ENCODE measurements around the gene AK3. TPM values are rescaled to one million over a fixed set of nuclear protein-coding genes. Genes with fewer than 3 reads are reported as not detected.

AK3 gene
- total and polyA plus RNA-seq, 2 donors (not counting 1 experiment from before 2014, with no cell fraction given): 66.3 to 90.3 TPM

- Histone ChIP-seq H3K4me2 (ENCODE audit: extremely low read depth, insufficient read depth, low read length) (peak overlapping the region; percentile 83), H3K9ac (ENCODE audit: insufficient read depth, low read length) (peak overlapping the region; percentile 82), H3K9me3 (ENCODE audit: control insufficient read depth, insufficient read depth, low read depth, low read length) (no peaks in the 10 kb centered on the region), H2AFZ (ENCODE audit: low read length) (peak overlapping the region; percentile 82), H3K79me2 (ENCODE audit: control insufficient read depth, insufficient read depth, low read length) (peaks cover 42% of the 10 kb centered on the region), H3K36me3 (ENCODE audit: control insufficient read depth, insufficient read depth, low read length) (no peaks in the 10 kb centered on the region), H4K20me1 (ENCODE audit: control insufficient read depth, extremely low read depth, insufficient read depth, low read length) (no peaks in the 10 kb centered on the region), H3K27me3 (ENCODE audit: control insufficient read depth, insufficient read depth, low read length) (no peaks in the 10 kb centered on the region), H3K27ac (ENCODE audit: insufficient read depth, low read length) (peak overlapping the region; percentile 90), H3K4me3 (replicated peaks in 1 of 4; ENCODE audit: control extremely low read depth in 1 of 4, insufficient read depth in 1 of 4, low read depth in 3 of 4, low read length in 4 of 4) (peak overlapping the region; percentile 73 to 95 (median 92)), H3K4me1 (ENCODE audit: control insufficient read depth, extremely low read depth, insufficient read depth, low read length) (no peaks in the 10 kb centered on the region)
- TF ChIP-seq CTCF (conservative IDR thresholded peaks at IDR 0.05 in 1 of 2, IDR thresholded peaks at IDR 0.05 in 1 of 2; ENCODE audit: low read depth in 1 of 2, low read length in 2 of 2) (peak in 1 of 2 donors; percentile 4), EZH2 (IDR thresholded peaks at IDR 0.05; ENCODE audit: low read length, missing control alignments) (no peak)
- DNase-seq (ENCODE audit: low read depth in 2 of 2): peak; percentile 23 to 32
These were observed 1.2 kb downstream of the AK3 start for GRCh38 chr9:4739587-4740387.

GRCh38 chr9:4738866-4739586 lies 2.0 kb downstream of the AK3 start:
- H3K4me2 ChIP-seq (ENCODE audit: extremely low read depth, insufficient read depth, low read length): peak overlapping the region; percentile 83
- no peak overlapping the region for H3K27ac ChIP-seq (ENCODE audit: insufficient read depth, low read length)
- no peaks in the 10 kb centered on the region for H4K20me1 ChIP-seq (ENCODE audit: control insufficient read depth, extremely low read depth, insufficient read depth, low read length)
- H3K9ac ChIP-seq (ENCODE audit: insufficient read depth, low read length): no peak overlapping the region
- H3K36me3 ChIP-seq (ENCODE audit: control insufficient read depth, insufficient read depth, low read length): no peaks in the 10 kb centered on the region
- no peak overlapping the region for H2AFZ ChIP-seq (ENCODE audit: low read length)
- TF ChIP-seq EZH2 (IDR thresholded peaks at IDR 0.05; ENCODE audit: low read length, missing control alignments) (no peak), CTCF (conservative IDR thresholded peaks at IDR 0.05 in 1 of 2, IDR thresholded peaks at IDR 0.05 in 1 of 2; ENCODE audit: low read depth in 1 of 2, low read length in 2 of 2) (no peak)
- no peaks in the 10 kb centered on the region for H3K4me1 ChIP-seq (ENCODE audit: control insufficient read depth, extremely low read depth, insufficient read depth, low read length)
- no peaks in the 10 kb centered on the region for H3K27me3 ChIP-seq (ENCODE audit: control insufficient read depth, insufficient read depth, low read length)
- H3K4me3 ChIP-seq (replicated peaks in 1 of 4; ENCODE audit: control extremely low read depth in 1 of 4, insufficient read depth in 1 of 4, low read depth in 3 of 4, low read length in 4 of 4): peak overlapping the region; percentile 73 to 95 (median 92)
- peaks cover 47% of the 10 kb centered on the region for H3K79me2 ChIP-seq (ENCODE audit: control insufficient read depth, insufficient read depth, low read length)
- H3K9me3 ChIP-seq (ENCODE audit: control insufficient read depth, insufficient read depth, low read depth, low read length): no peaks in the 10 kb centered on the region
- no peak for DNase-seq (ENCODE audit: low read depth in 2 of 2)

GRCh38 chr9:4734150-4734549 lies 6.9 kb downstream of the AK3 start:
- H3K9ac ChIP-seq (ENCODE audit: insufficient read depth, low read length): no peak overlapping the region
- H3K4me3 ChIP-seq (replicated peaks in 1 of 4; ENCODE audit: control extremely low read depth in 1 of 4, insufficient read depth in 1 of 4, low read depth in 3 of 4, low read length in 4 of 4): no peak overlapping the region
- H3K36me3 ChIP-seq (ENCODE audit: control insufficient read depth, insufficient read depth, low read length): no peaks in the 10 kb centered on the region
- no peak overlapping the region for H3K27ac ChIP-seq (ENCODE audit: insufficient read depth, low read length)
- H3K4me1 ChIP-seq (ENCODE audit: control insufficient read depth, extremely low read depth, insufficient read depth, low read length): no peaks in the 10 kb centered on the region
- peaks cover 42% of the 10 kb centered on the region for H3K79me2 ChIP-seq (ENCODE audit: control insufficient read depth, insufficient read depth, low read length)
- H2AFZ ChIP-seq (ENCODE audit: low read length): no peak overlapping the region
- no peaks in the 10 kb centered on the region for H3K9me3 ChIP-seq (ENCODE audit: control insufficient read depth, insufficient read depth, low read depth, low read length)
- no peak overlapping the region for H3K4me2 ChIP-seq (ENCODE audit: extremely low read depth, insufficient read depth, low read length)
- no peaks in the 10 kb centered on the region for H4K20me1 ChIP-seq (ENCODE audit: control insufficient read depth, extremely low read depth, insufficient read depth, low read length)
- no peak for DNase-seq (ENCODE audit: low read depth in 2 of 2)
- TF ChIP-seq CTCF (conservative IDR thresholded peaks at IDR 0.05 in 1 of 2, IDR thresholded peaks at IDR 0.05 in 1 of 2; ENCODE audit: low read depth in 1 of 2, low read length in 2 of 2): no peak
- no peak for TF ChIP-seq EZH2 (IDR thresholded peaks at IDR 0.05; ENCODE audit: low read length, missing control alignments)
- H3K27me3 ChIP-seq (ENCODE audit: control insufficient read depth, insufficient read depth, low read length): no peaks in the 10 kb centered on the region
